GM15510 (cell line): ENCODE data around the gene MARK3.

Experiments used
- POLR2A ChIP-seq: IDR thresholded peaks from 3 replicates; pipeline ENCODE4 v1.6.1; 2011; ENCODE audit warnings: borderline replicate concordance; ENCODE audit not compliant: insufficient read length; ENCODE audit errors: extremely low read depth

Gene MARK3

GRCh38 chr14:103433916-103434563, 48.8 kb downstream of the MARK3 start:
- no peak for TF ChIP-seq POLR2A

GRCh38 chr14:103434868-103435442, 49.7 kb downstream of the MARK3 start:
- TF ChIP-seq POLR2A = no peak

GRCh38 chr14:103436533-103436932, 51.3 kb downstream of the MARK3 start:
- no peak for TF ChIP-seq POLR2A

GRCh38 chr14:103442288-103442687, 57.1 kb downstream of the MARK3 start:
- no peak for TF ChIP-seq POLR2A

- TF ChIP-seq POLR2A = no peak
These were observed 57.9 kb downstream of the MARK3 start for GRCh38 chr14:103443111-103443510.

GRCh38 chr14:103444837-103445524, 59.8 kb downstream of the MARK3 start:
- TF ChIP-seq POLR2A = no peak

GRCh38 chr14:103445806-103446205, 60.6 kb downstream of the MARK3 start:
- no peak for TF ChIP-seq POLR2A

DNA sequence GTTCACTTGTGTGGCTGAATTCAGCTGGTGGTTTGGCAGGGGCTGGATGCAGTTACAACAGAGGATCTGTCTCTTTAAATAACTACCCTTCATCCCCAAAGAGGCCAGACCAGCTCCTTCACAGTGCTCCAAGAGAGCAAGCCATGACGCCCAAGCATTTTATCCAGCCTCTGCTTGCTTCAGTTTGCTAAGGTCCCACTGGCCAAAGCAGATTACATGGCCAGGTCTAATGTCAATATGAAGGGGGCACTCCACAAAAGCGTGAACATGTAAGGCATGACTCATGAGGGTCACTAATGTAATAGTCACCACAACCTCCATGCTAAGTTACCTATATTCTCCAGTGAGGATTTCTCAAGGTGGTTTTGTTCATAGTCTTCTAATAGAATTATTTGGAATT, 62.9 kb downstream of the MARK3 start:
- no peak for TF ChIP-seq POLR2A

- no peak for TF ChIP-seq POLR2A
These were observed 64.5 kb downstream of the MARK3 start for GRCh38 chr14:103449634-103450161.

GRCh38 chr14:103450416-103450815, 65.2 kb downstream of the MARK3 start:
- TF ChIP-seq POLR2A = no peak

DNA sequence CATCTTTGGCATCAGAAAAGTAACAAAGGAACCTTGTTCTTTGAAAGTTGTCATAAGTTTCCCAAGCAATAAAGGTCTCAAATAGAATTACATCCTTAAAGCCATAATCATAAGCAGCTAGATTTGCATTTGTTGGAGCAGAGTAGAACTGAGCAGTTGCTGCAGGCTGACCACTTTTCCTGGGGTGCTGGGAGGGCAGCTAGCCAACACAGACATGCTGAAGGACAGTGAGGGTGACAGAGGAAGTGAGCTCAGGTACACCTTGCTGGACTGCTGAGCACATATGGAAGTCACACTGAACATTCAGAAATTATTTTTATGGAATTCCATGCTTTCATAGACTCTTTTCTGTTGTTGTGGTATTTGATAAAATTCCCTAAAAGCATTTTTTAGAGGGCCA, 66.2 kb downstream of the MARK3 start:
- no peak for TF ChIP-seq POLR2A

GRCh38 chr14:103453791-103454190, 68.6 kb downstream of the MARK3 start:
- TF ChIP-seq POLR2A = no peak

- no peak for TF ChIP-seq POLR2A
These were observed 71.1 kb downstream of the MARK3 start for GRCh38 chr14:103456167-103456835.

GRCh38 chr14:103460415-103460814, 75.2 kb downstream of the MARK3 start:
- TF ChIP-seq POLR2A = no peak

- no peak for TF ChIP-seq POLR2A
These were observed 77.9 kb downstream of the MARK3 start for GRCh38 chr14:103463149-103463548.
